ENCODE measurements around the gene HARBI1. TPM values are rescaled to one million over a fixed set of nuclear protein-coding genes. Genes with fewer than 3 reads are reported as not detected.

Gene HARBI1
- total and polyA plus RNA-seq, 2 of the 4 experiments (the other 2 are of a cell fraction) = 2.7 to 5.2 TPM

DNA sequence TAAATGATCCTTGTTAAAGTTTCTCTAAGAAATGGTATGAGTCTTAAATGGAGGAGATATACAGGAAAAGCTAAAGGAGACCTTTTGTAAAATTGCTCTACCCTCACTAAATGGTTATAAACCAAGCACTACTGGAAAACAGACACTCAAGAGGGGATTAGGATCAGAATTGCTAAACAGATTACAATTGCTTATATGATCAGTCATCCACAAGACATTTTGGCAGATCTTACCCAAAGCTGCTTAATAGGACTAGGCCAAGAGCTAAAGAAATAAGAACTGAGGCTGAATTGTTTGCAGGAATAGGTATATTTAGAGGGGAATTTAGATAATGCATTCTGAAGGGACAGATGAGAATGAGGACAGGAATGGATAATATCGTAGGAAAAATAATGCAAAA lies 9.5 kb downstream of the HARBI1 start:
- Histone ChIP-seq H2AK9ac (replicated peaks; ENCODE audit: low read depth, low read length, poor library complexity) (no peak overlapping the region), H4K91ac (ENCODE audit: insufficient read depth, low read depth, low read length) (no peak overlapping the region), H2BK120ac (ENCODE audit: low read depth, low read length) (no peak overlapping the region), H3K4me2 (ENCODE audit: low read depth, low read length) (no peak overlapping the region), H3K4me3 (ENCODE audit: insufficient read depth, low read depth, low read length) (no peak overlapping the region), H2AFZ (replicated peaks; ENCODE audit: low read length, poor library complexity) (no peak overlapping the region), H2BK15ac (ENCODE audit: low read depth, low read length) (no peak overlapping the region), H3K79me1 (ENCODE audit: low read depth in 1 of 2, low read length in 2 of 2) (peaks cover 0 to 13% of the 10 kb centered on the region in 2 experiments; a peak in 2 of 4 replicates), H3K9me3 (ENCODE audit: control insufficient read depth, insufficient read depth, low read length) (no peaks in the 10 kb centered on the region), H3K4ac (ENCODE audit: low read depth, low read length) (no peak overlapping the region), H3K9me1 (ENCODE audit: insufficient read depth, low read length) (0 out of 2 replicates have a peak, but pooled peaks cover 3% of the 10 kb centered on the region), H3K56ac (ENCODE audit: extremely low read depth, insufficient read depth, low read length) (no peak overlapping the region), H3K9ac (ENCODE audit: low read depth, low read length) (no peak overlapping the region), H3K27ac (ENCODE audit: insufficient read depth, low read length) (no peak overlapping the region), H2BK20ac (ENCODE audit: low read depth, low read length) (no peak overlapping the region), H4K8ac (ENCODE audit: low read depth in 2 of 2, low read length in 2 of 2) (no peak overlapping the region), H3K27me3 (ENCODE audit: control insufficient read depth, insufficient read depth, low read length) (no peaks in the 10 kb centered on the region), H2AK5ac (ENCODE audit: low read depth, low read length) (no peak overlapping the region), H2BK5ac (ENCODE audit: low read depth, low read length, poor library complexity, severe bottlenecking) (no peak overlapping the region), H3K36me3 (ENCODE audit: control insufficient read depth, insufficient read depth, low read length) (0 out of 2 replicates have a peak, but pooled peaks cover 3% of the 10 kb centered on the region), H3K14ac (replicated peaks; ENCODE audit: low read depth, low read length) (no peak overlapping the region), H4K5ac (ENCODE audit: low read depth, low read length) (no peak overlapping the region), H3K4me1 (ENCODE audit: control insufficient read depth, insufficient read depth, low read length) (no peaks in the 10 kb centered on the region), H3K18ac (ENCODE audit: low read depth, low read length) (no peak overlapping the region), H3K23ac (ENCODE audit: low read depth, low read length) (no peak overlapping the region), H4K20me1 (ENCODE audit: insufficient read depth, low read length) (no peaks in the 10 kb centered on the region)
- in situ Hi-C loops (cut with MboI; ENCODE audit: low sequenced_read_pairs) = no loop called here
- ATAC-seq (ENCODE audit: low read depth) (no peak), DNase-seq (no peak)
- BruUV-seq (replicated peaks) = no TSS peak
- POLR2A ChIA-PET (ENCODE audit: unreplicated experiment) = interaction anchor here (0.6 kb wide), 1 partner anchor 52 kb away, joined by 3 read pairs; no protein-coding TSS in a partner anchor
- WGBS, 2 experiments (ENCODE audit: extremely low coverage in 2 of 2, insufficient read length in 1 of 2) = 100% methylated on average over 1 of the region's 1 CpG; no CpG with 5 or more reads in 1 of the 2 experiments
- intact Hi-C loops (cut with micrococcal nuclease) = no loop called here
- TF ChIP-seq MAFK (IDR thresholded peaks at IDR 0.05; ENCODE audit: low read depth, low read length) = no peak
- no peak for TF ChIP-seq SMC3 (IDR thresholded peaks at IDR 0.05; ENCODE audit: low read depth, low read length)
- no peak for TF ChIP-seq FOS (IDR thresholded peaks at IDR 0.05; ENCODE audit: low read depth, low read length)
- TF ChIP-seq POLR2A (IDR thresholded peaks at IDR 0.05; ENCODE audit: low read depth, low read length) = no peak
- TF ChIP-seq MAZ (IDR thresholded peaks at IDR 0.05; ENCODE audit: borderline replicate concordance, low read depth, low read length) = no peak
- TF ChIP-seq, protein P1, sequence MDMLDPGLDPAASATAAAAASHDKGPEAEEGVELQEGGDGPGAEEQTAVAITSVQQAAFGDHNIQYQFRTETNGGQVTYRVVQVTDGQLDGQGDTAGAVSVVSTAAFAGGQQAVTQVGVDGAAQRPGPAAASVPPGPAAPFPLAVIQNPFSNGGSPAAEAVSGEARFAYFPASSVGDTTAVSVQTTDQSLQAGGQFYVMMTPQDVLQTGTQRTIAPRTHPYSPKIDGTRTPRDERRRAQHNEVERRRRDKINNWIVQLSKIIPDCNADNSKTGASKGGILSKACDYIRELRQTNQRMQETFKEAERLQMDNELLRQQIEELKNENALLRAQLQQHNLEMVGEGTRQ (IDR thresholded peaks at IDR 0.05; ENCODE audit: low read depth, low read length) = no peak
- TF ChIP-seq NFE2L2 (IDR thresholded peaks at IDR 0.05; ENCODE audit: low read depth, low read length) = no peak
- TF ChIP-seq RAD21 (IDR thresholded peaks at IDR 0.05; ENCODE audit: low read length) = no peak
- no peak for TF ChIP-seq MXI1 (IDR thresholded peaks at IDR 0.05; ENCODE audit: borderline replicate concordance, low read depth, low read length)
- TF ChIP-seq, protein P2, sequence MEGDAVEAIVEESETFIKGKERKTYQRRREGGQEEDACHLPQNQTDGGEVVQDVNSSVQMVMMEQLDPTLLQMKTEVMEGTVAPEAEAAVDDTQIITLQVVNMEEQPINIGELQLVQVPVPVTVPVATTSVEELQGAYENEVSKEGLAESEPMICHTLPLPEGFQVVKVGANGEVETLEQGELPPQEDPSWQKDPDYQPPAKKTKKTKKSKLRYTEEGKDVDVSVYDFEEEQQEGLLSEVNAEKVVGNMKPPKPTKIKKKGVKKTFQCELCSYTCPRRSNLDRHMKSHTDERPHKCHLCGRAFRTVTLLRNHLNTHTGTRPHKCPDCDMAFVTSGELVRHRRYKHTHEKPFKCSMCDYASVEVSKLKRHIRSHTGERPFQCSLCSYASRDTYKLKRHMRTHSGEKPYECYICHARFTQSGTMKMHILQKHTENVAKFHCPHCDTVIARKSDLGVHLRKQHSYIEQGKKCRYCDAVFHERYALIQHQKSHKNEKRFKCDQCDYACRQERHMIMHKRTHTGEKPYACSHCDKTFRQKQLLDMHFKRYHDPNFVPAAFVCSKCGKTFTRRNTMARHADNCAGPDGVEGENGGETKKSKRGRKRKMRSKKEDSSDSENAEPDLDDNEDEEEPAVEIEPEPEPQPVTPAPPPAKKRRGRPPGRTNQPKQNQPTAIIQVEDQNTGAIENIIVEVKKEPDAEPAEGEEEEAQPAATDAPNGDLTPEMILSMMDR (conservative IDR thresholded peaks at IDR 0.05; ENCODE audit: low read depth, low read length) = no peak
- TF ChIP-seq ELK1 (IDR thresholded peaks at IDR 0.05; ENCODE audit: borderline replicate concordance, low read depth, low read length) = no peak
- no peak for TF ChIP-seq BHLHE40 (IDR thresholded peaks at IDR 0.05; ENCODE audit: low read depth, low read length)
- no peak for TF ChIP-seq RFX5 (IDR thresholded peaks at IDR 0.05; ENCODE audit: low read depth, low read length)
- no peak for TF ChIP-seq RCOR1 (IDR thresholded peaks at IDR 0.05; ENCODE audit: insufficient replicate concordance, low read length)
- no peak for TF ChIP-seq CEBPB (IDR thresholded peaks at IDR 0.05; ENCODE audit: low read depth, low read length)
- TF ChIP-seq CHD1 (IDR thresholded peaks at IDR 0.05; ENCODE audit: low read depth, low read length) = no peak
- CTCF ChIA-PET = interaction anchor here (0.6 kb wide), 1 partner anchor 108 kb away, joined by 6 read pairs; no protein-coding TSS in a partner anchor
- dilution Hi-C loops (cut with HindIII; ENCODE audit: low sequenced_read_pairs, unreplicated experiment) = no loop called here

Measured in IMR-90 (cell line).